Loucy (cell line): ENCODE data around the gene ERAL1.

Source experiments
- EZH2phosphoT487 ChIP-seq: fragments of 200-600 bp; IDR thresholded peaks from 2 replicates; pipeline ENCODE4 v1.6.1; 2018; ENCODE audit warnings: antibody characterized with exemption, mild to moderate bottlenecking, moderate library complexity, borderline replicate concordance
- TF ChIP-seq, protein P1 (sequence below): fragments of 200-600 bp; sonication (generic); conservative IDR thresholded peaks from 2 replicates; pipeline ENCODE4 v1.5.1; 2014; ENCODE audit warnings: mild to moderate bottlenecking, antibody characterized with exemption, low read length

- TF ChIP-seq, protein P1, sequence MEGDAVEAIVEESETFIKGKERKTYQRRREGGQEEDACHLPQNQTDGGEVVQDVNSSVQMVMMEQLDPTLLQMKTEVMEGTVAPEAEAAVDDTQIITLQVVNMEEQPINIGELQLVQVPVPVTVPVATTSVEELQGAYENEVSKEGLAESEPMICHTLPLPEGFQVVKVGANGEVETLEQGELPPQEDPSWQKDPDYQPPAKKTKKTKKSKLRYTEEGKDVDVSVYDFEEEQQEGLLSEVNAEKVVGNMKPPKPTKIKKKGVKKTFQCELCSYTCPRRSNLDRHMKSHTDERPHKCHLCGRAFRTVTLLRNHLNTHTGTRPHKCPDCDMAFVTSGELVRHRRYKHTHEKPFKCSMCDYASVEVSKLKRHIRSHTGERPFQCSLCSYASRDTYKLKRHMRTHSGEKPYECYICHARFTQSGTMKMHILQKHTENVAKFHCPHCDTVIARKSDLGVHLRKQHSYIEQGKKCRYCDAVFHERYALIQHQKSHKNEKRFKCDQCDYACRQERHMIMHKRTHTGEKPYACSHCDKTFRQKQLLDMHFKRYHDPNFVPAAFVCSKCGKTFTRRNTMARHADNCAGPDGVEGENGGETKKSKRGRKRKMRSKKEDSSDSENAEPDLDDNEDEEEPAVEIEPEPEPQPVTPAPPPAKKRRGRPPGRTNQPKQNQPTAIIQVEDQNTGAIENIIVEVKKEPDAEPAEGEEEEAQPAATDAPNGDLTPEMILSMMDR: peak; percentile 43
- TF ChIP-seq EZH2phosphoT487: no peak
Measured at GRCh38 chr17:28878981-28879380, 24.2 kb downstream of the ERAL1 start.
